Measurements from ENCODE around the gene IQGAP1. TPM values are rescaled to one million over a fixed set of nuclear protein-coding genes. Genes with fewer than 3 reads are reported as not detected.

IQGAP1 gene
- total and polyA plus RNA-seq, 4 donors: 61.1 to 297 (median 203) TPM

DNA sequence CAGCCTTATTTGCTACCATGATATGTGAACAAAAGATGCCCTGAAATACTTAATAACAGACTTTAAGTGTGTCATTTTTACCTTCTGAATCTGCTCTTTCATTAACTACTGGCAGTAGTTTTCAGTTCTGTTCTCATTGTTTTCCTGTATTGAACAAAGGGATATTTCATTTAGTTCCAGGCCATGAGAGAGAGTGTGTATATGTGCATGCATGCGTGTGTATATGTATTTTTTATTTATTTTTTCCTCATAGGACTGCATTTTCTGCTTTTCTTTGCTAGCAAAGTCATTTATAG, 94.9 kb downstream of the IQGAP1 start:
- H3K4me1 ChIP-seq (ENCODE audit: control insufficient read depth in 1 of 2, insufficient read depth in 2 of 2, low read length in 2 of 2): peaks cover 0 to 2% of the 10 kb centered on the region in 2 donors
- DNase-seq (no peak), ATAC-seq (ENCODE audit: low FRiP score) (no peak)
- no peak overlapping the region for H3K27ac ChIP-seq (ENCODE audit: low read depth in 1 of 2, low read length in 2 of 2)
- no peak overlapping the region for H3K4me3 ChIP-seq (ENCODE audit: low read length in 2 of 2)
- no peaks in the 10 kb centered on the region for H3K9me3 ChIP-seq (ENCODE audit: control insufficient read depth, low read length)
- H3K36me3 ChIP-seq (ENCODE audit: control insufficient read depth in 1 of 2, insufficient read depth in 2 of 2, low read length in 1 of 2): peaks cover 0 to 18% of the 10 kb centered on the region in 2 donors
- H3K27me3 ChIP-seq (ENCODE audit: control insufficient read depth in 1 of 2, insufficient read depth in 2 of 2, low read length in 1 of 2): no peaks in the 10 kb centered on the region
- intact Hi-C loops (cut with DNase I): loop anchor here in 1 of 2 donors (5.0 kb wide), 1 partner anchor 161 kb away; no protein-coding TSS in a partner anchor
- WGBS, 2 donors: 41 to 86% methylated on average over 1 of the region's 1 CpG

DNA sequence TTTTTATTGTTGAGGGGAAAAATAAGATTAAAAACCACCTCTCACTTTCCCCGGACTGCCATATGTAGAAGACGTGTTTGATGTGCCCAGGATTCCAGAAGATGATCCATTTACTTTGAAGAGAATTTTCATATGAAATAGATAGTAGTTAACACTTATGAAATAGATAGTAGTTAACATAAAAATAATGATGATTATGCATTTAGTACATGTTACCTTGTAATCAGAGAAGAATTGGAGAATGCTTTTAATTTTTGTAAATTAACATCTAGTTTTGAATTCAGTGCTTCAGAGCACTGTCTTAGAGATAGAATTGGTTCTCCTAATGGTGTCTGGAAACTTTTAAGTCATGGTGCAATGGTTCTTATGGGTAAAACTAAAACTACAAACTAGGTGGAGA, 95.6 kb downstream of the IQGAP1 start:
- H3K27ac ChIP-seq (ENCODE audit: low read depth in 1 of 2, low read length in 2 of 2): no peak overlapping the region
- ATAC-seq (ENCODE audit: low FRiP score): no peak
- 79 to 82% methylated on average over 2 of the region's 2 CpGs for WGBS, 2 donors

DNA sequence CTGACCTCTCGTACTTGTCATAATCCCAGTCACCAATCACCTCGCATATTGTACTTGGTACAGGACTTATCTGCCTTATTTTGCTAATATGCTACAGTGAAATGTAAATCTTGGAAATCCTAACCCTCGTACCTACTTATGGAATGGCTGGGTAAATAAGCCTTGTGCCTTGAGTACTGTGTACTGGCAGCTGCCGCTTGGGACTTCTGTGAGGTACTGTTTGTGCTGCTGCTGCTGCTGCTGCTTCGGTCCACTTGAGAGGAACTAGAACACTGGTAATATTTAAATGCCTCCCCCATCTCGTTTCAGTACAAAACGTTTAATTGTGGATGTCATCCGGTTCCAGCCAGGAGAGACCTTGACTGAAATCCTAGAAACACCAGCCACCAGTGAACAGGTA, 99.1 kb downstream of the IQGAP1 start:
- ATAC-seq (ENCODE audit: low FRiP score): no peak
- Histone ChIP-seq H3K9me3 (ENCODE audit: control insufficient read depth, low read length) (no peaks in the 10 kb centered on the region), H3K4me3 (ENCODE audit: low read length in 2 of 2) (no peak overlapping the region), H3K36me3 (ENCODE audit: control insufficient read depth in 1 of 2, insufficient read depth in 2 of 2, low read length in 1 of 2) (peaks cover 4 to 18% of the 10 kb centered on the region in 2 donors), H3K4me1 (ENCODE audit: control insufficient read depth in 1 of 2, insufficient read depth in 2 of 2, low read length in 2 of 2) (peaks cover 0 to 1% of the 10 kb centered on the region in 2 donors), H3K27me3 (ENCODE audit: control insufficient read depth in 1 of 2, insufficient read depth in 2 of 2, low read length in 1 of 2) (no peaks in the 10 kb centered on the region), H3K27ac (ENCODE audit: low read depth in 1 of 2, low read length in 2 of 2) (no peak overlapping the region)
- 89 to 93% methylated on average over 8 of the region's 8 CpGs for WGBS, 2 donors
- intact Hi-C loops (cut with DNase I): no loop called here
- no peak for DNase-seq

More for the DNA sequence above, 95.6 kb downstream of the IQGAP1 start:
- Histone ChIP-seq H3K27me3 (ENCODE audit: control insufficient read depth in 1 of 2, insufficient read depth in 2 of 2, low read length in 1 of 2) (no peaks in the 10 kb centered on the region), H3K9me3 (ENCODE audit: control insufficient read depth, low read length) (no peaks in the 10 kb centered on the region), H3K36me3 (ENCODE audit: control insufficient read depth in 1 of 2, insufficient read depth in 2 of 2, low read length in 1 of 2) (peaks cover 3 to 18% of the 10 kb centered on the region in 2 donors), H3K4me1 (ENCODE audit: control insufficient read depth in 1 of 2, insufficient read depth in 2 of 2, low read length in 2 of 2) (peaks cover 0 to 2% of the 10 kb centered on the region in 2 donors), H3K4me3 (ENCODE audit: low read length in 2 of 2) (no peak overlapping the region)
- intact Hi-C loops (cut with DNase I): loop anchor here in 1 of 2 donors (5.0 kb wide), 1 partner anchor 161 kb away; no protein-coding TSS in a partner anchor
- no peak for DNase-seq

DNA sequence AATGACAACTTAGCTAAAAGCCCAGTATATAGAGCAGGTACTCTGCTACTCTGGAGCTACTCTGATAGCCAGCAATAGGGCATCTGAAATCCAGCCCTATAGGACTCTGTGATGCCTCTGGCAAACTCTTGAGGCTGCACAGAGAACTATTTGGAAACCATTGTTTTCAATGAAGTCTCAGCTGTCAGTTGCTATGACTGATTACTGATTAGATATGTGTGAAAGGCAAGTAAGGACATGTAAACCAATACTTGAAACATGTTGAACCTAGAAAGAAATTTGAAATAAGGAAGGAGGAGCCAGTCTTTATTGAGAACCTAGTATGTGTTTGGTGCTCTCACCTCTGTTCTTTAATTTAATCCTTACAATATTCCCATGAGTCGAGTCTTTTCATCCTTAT, 101.5 kb downstream of the IQGAP1 start:
- peaks cover 7 to 15% of the 10 kb centered on the region in 2 donors for H3K36me3 ChIP-seq (ENCODE audit: control insufficient read depth in 1 of 2, insufficient read depth in 2 of 2, low read length in 1 of 2)
- peaks cover 0 to 1% of the 10 kb centered on the region in 2 donors for H3K4me1 ChIP-seq (ENCODE audit: control insufficient read depth in 1 of 2, insufficient read depth in 2 of 2, low read length in 2 of 2)
- H3K4me3 ChIP-seq (ENCODE audit: low read length in 2 of 2): no peak overlapping the region
- 92 to 97% methylated on average over 1 of the region's 1 CpG for WGBS, 2 donors
- H3K9me3 ChIP-seq (ENCODE audit: control insufficient read depth, low read length): no peaks in the 10 kb centered on the region
- DNase-seq (no peak), ATAC-seq (ENCODE audit: low FRiP score) (no peak)
- intact Hi-C loops (cut with DNase I): no loop called here
- H3K27me3 ChIP-seq (ENCODE audit: control insufficient read depth in 1 of 2, insufficient read depth in 2 of 2, low read length in 1 of 2): no peaks in the 10 kb centered on the region
- no peak overlapping the region for H3K27ac ChIP-seq (ENCODE audit: low read depth in 1 of 2, low read length in 2 of 2)

DNA sequence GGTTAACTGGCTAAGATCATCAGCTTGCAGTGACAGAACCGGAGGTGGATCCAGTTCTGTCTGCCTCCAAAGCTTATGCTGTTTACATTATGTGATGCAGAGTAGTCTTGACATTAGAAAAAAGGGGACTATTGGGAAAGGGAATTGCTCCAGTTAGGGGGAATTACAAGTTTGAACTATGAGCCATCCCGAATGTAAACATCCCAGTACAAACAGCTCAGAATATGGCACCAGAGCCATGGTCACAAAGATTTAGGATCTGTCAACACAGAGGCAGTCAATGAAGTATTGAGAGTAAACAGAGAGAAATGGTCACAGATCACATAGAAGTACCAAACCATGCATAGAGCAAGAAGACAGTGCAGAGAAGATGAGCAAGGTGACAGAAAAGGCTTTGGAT, 101.9 kb downstream of the IQGAP1 start:
- Histone ChIP-seq H3K36me3 (ENCODE audit: control insufficient read depth in 1 of 2, insufficient read depth in 2 of 2, low read length in 1 of 2) (peaks cover 7 to 15% of the 10 kb centered on the region in 2 donors), H3K27me3 (ENCODE audit: control insufficient read depth in 1 of 2, insufficient read depth in 2 of 2, low read length in 1 of 2) (no peaks in the 10 kb centered on the region)
- WGBS, 2 donors: 78 to 82% methylated on average over 2 of the region's 2 CpGs

DNA sequence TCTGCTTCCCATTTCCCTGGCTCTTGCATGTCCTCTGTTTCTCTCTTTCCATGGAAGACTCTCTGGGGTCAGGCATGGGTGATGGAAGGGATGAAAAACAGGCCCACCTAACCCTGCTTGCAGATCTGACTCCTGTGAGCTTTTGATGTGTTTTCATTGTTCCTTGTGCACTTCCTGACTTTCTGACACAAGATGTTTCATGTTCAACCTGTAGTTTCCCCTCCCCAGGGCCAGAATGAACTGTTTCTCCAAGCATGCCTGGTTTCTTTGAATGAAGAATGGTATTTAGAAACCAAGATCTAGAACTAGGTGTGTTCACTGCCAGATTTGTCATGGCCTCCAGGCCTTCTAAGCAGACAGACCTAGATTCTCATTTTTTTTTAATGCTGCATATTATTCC, 105.6 kb downstream of the IQGAP1 start:
- ATAC-seq (ENCODE audit: low FRiP score): no peak
- Histone ChIP-seq H3K27ac (ENCODE audit: low read depth in 1 of 2, low read length in 2 of 2) (no peak overlapping the region), H3K4me3 (ENCODE audit: low read length in 2 of 2) (no peak overlapping the region), H3K27me3 (ENCODE audit: control insufficient read depth in 1 of 2, insufficient read depth in 2 of 2, low read length in 1 of 2) (no peaks in the 10 kb centered on the region), H3K9me3 (ENCODE audit: control insufficient read depth, low read length) (no peaks in the 10 kb centered on the region), H3K36me3 (ENCODE audit: control insufficient read depth in 1 of 2, insufficient read depth in 2 of 2, low read length in 1 of 2) (peaks cover 3 to 16% of the 10 kb centered on the region in 2 donors), H3K4me1 (ENCODE audit: control insufficient read depth in 1 of 2, insufficient read depth in 2 of 2, low read length in 2 of 2) (peaks cover 0 to 1% of the 10 kb centered on the region in 2 donors)
- no peak for DNase-seq
- intact Hi-C loops (cut with DNase I): no loop called here

More for the DNA sequence above, 101.9 kb downstream of the IQGAP1 start:
- H3K9me3 ChIP-seq (ENCODE audit: control insufficient read depth, low read length): no peaks in the 10 kb centered on the region
- H3K27ac ChIP-seq (ENCODE audit: low read depth in 1 of 2, low read length in 2 of 2): no peak overlapping the region
- H3K4me1 ChIP-seq (ENCODE audit: control insufficient read depth in 1 of 2, insufficient read depth in 2 of 2, low read length in 2 of 2): peaks cover 0 to 1% of the 10 kb centered on the region in 2 donors
- ATAC-seq (ENCODE audit: low FRiP score) (no peak), DNase-seq (no peak)
- H3K4me3 ChIP-seq (ENCODE audit: low read length in 2 of 2): no peak overlapping the region
- intact Hi-C loops (cut with DNase I): no loop called here

DNA sequence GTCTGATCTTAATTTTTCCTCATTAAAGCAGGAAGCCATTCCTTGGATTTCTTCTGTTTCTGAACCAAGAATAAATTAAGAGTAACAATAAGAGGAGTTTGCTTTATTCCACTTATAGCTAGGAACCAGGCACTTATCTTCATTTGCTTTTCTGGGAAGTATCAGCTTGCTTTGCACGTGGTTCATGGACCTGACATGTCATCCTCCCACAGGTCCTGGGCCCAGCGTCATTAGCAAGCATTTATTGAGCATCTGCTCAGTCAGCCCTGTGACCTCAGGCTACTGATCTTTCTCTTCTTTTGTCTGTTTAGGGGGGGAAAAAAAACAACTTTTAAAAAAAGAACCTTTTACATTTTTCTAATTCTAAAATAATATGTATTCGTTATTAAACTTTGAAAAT, 107.0 kb downstream of the IQGAP1 start:
- 63 to 72% methylated on average over 3 of the region's 3 CpGs for WGBS, 2 donors
- H3K4me3 ChIP-seq (ENCODE audit: low read length in 2 of 2): no peak overlapping the region
- ATAC-seq (ENCODE audit: low FRiP score) (no peak), DNase-seq (no peak)
- H3K27ac ChIP-seq (ENCODE audit: low read depth in 1 of 2, low read length in 2 of 2): no peak overlapping the region
- H3K27me3 ChIP-seq (ENCODE audit: control insufficient read depth in 1 of 2, insufficient read depth in 2 of 2, low read length in 1 of 2): no peaks in the 10 kb centered on the region
- no peaks in the 10 kb centered on the region for H3K4me1 ChIP-seq (ENCODE audit: control insufficient read depth in 1 of 2, insufficient read depth in 2 of 2, low read length in 2 of 2)
- no peaks in the 10 kb centered on the region for H3K9me3 ChIP-seq (ENCODE audit: control insufficient read depth, low read length)
- intact Hi-C loops (cut with DNase I): no loop called here
- peaks cover 3 to 21% of the 10 kb centered on the region in 2 donors for H3K36me3 ChIP-seq (ENCODE audit: control insufficient read depth in 1 of 2, insufficient read depth in 2 of 2, low read length in 1 of 2)

DNA sequence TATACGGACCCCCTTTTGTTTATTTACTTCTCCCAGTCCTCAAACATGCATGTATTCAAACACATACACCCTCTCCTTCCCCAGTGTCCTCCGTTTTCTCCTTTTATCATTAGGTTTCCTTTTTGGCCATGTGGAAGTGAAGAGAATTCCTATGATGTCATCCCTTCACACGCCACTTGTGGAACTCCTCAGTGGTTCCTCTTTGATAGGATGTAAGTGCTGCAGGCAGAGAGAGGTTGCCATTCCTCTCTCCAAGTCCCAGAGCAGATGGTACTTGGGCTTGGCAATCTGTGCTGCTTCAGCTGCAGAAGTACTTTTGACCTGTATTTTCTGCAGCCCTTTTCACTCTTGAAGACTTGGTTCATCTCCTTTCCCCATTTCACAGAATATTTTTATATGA, 108.7 kb downstream of the IQGAP1 start:
- no peak for ATAC-seq (ENCODE audit: low FRiP score)
- peaks cover 3 to 16% of the 10 kb centered on the region in 2 donors for H3K36me3 ChIP-seq (ENCODE audit: control insufficient read depth in 1 of 2, insufficient read depth in 2 of 2, low read length in 1 of 2)
- intact Hi-C loops (cut with DNase I): no loop called here

DNA sequence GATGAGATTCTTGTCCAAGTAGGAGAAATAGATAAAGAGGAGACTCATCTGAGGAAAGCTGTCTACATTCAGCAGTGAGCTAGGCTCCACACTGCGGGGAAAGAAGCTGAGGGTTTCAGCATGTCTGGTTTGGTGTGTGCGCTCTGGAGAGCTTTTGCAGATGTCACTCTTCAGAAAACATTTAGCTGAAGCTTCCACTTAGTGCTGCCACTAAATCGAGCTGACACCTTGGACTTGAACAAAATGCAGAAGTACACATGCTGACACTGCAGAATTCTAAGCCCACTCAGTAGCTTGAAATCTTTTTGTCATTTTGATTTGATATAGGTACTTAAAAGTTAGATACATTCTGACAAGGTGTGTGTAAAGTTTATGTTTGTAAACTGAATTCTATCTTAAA, 109.3 kb downstream of the IQGAP1 start:
- Histone ChIP-seq H3K27ac (ENCODE audit: low read depth in 1 of 2, low read length in 2 of 2) (no peak overlapping the region), H3K36me3 (ENCODE audit: control insufficient read depth in 1 of 2, insufficient read depth in 2 of 2, low read length in 1 of 2) (peaks cover 3 to 18% of the 10 kb centered on the region in 2 donors), H3K4me3 (ENCODE audit: low read length in 2 of 2) (no peak overlapping the region), H3K27me3 (ENCODE audit: control insufficient read depth in 1 of 2, insufficient read depth in 2 of 2, low read length in 1 of 2) (no peaks in the 10 kb centered on the region), H3K4me1 (ENCODE audit: control insufficient read depth in 1 of 2, insufficient read depth in 2 of 2, low read length in 2 of 2) (no peaks in the 10 kb centered on the region), H3K9me3 (ENCODE audit: control insufficient read depth, low read length) (no peaks in the 10 kb centered on the region)
- ATAC-seq (ENCODE audit: low FRiP score): no peak
- WGBS, 2 donors: 74 to 80% methylated on average over 3 of the region's 3 CpGs
- intact Hi-C loops (cut with DNase I): no loop called here
- no peak for DNase-seq

More for the DNA sequence above, 108.7 kb downstream of the IQGAP1 start:
- no peak for DNase-seq
- H3K9me3 ChIP-seq (ENCODE audit: control insufficient read depth, low read length): no peaks in the 10 kb centered on the region
- H3K4me3 ChIP-seq (ENCODE audit: low read length in 2 of 2): no peak overlapping the region
- H3K27ac ChIP-seq (ENCODE audit: low read depth in 1 of 2, low read length in 2 of 2): no peak overlapping the region
- no peaks in the 10 kb centered on the region for H3K4me1 ChIP-seq (ENCODE audit: control insufficient read depth in 1 of 2, insufficient read depth in 2 of 2, low read length in 2 of 2)
- 23% methylated on average over 3 of the region's 3 CpGs for WGBS, 2 donors
- H3K27me3 ChIP-seq (ENCODE audit: control insufficient read depth in 1 of 2, insufficient read depth in 2 of 2, low read length in 1 of 2): no peaks in the 10 kb centered on the region
